Measurements from ENCODE around the gene KCNJ5.

The KCNJ5 gene

DNA sequence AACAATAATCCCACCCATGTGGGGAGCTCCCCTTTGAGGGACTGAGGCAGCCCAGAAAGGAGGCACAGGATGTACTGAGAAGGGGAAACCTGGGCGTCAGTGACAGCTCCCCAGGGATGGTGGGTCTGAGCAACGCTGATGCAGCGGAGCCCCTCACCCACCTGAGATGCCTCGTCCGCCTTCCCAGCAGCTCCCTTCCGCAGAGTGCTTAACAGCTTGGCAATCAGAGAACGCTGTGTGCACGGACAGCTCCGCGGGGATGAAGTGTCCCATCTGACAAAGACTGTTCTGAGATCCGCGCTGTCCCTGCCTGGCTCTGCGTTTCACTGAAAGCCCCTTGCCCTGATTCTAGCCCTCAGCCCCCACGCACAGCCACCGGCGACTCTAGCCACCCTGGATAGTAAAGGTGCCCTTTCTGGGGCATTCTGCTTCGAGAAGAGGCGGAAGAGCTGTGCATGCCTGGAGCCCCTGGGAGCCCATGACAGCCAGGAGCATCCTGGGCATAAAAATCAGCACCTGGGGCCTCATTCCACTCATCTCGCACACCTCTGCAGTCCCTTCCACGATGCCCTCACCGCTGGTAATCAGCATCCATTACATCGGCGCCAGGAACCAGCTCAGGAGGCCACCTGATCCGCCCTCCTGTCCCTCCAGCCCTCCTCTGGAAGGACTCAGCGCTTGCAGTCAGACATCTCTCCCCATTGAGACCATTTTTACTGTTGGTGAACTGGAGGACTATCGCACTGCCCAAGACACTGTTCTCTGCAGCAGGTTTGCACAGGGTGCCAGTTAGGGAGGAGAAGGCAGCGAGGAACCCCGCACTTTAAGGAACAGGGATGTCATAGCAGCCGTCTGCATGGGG lies 10.7 kb downstream of the KCNJ5 start:
- TF ChIP-seq TCF12 (IDR thresholded peaks at IDR 0.05; ENCODE audit: low read depth) (no peak), RAD21 (IDR thresholded peaks at IDR 0.05; ENCODE audit: low read depth) (no peak), CEBPB (IDR thresholded peaks at IDR 0.05) (no peak), ZBTB7A (IDR thresholded peaks at IDR 0.05; ENCODE audit: low read depth) (no peak), EGR1 (IDR thresholded peaks at IDR 0.05) (no peak), NFIC (IDR thresholded peaks at IDR 0.05) (no peak), CREB1 (IDR thresholded peaks at IDR 0.05; ENCODE audit: low read depth) (no peak), TEAD4 (IDR thresholded peaks at IDR 0.05) (no peak), EP300 (IDR thresholded peaks at IDR 0.05; ENCODE audit: borderline replicate concordance) (no peak), YY1 (IDR thresholded peaks at IDR 0.05; ENCODE audit: low read depth) (no peak), TAF1 (IDR thresholded peaks at IDR 0.05; ENCODE audit: low read depth) (no peak)
- TF ChIP-seq, protein P1, sequence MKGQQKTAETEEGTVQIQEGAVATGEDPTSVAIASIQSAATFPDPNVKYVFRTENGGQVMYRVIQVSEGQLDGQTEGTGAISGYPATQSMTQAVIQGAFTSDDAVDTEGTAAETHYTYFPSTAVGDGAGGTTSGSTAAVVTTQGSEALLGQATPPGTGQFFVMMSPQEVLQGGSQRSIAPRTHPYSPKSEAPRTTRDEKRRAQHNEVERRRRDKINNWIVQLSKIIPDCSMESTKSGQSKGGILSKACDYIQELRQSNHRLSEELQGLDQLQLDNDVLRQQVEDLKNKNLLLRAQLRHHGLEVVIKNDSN (IDR thresholded peaks at IDR 0.05), result no peak
- TF ChIP-seq, protein P2, sequence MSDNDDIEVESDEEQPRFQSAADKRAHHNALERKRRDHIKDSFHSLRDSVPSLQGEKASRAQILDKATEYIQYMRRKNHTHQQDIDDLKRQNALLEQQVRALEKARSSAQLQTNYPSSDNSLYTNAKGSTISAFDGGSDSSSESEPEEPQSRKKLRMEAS (IDR thresholded peaks at IDR 0.05), result no peak

DNA sequence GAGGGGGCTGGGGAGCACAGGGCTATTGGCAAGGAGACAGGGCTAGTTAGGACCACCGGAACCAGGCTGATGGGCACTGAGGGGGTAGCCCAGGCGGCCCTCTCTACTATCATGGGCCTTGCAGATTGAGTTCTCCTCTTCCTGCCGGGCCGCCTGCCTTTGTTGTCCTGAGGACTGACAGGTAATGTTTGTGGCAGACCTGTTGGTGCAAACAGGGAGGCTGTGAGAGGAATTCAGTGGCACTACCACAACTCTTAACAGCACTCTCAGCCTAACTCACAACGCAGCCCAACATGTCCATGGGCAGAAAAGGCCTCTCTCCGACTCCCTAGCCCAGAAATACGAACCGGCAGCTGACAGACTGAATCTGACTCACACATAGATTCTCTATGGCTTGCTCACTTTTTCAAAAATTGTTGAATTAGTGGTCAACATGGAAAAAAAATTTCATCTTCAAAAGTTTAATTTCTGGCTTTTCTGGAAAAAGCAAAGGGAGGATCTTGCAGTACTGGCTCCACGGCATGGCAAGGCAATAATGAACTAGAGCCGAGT lies 11.4 kb downstream of the KCNJ5 start:
- TF ChIP-seq CEBPB (IDR thresholded peaks at IDR 0.05) (no peak), CREB1 (IDR thresholded peaks at IDR 0.05; ENCODE audit: low read depth) (no peak), TEAD4 (IDR thresholded peaks at IDR 0.05) (no peak), TCF12 (IDR thresholded peaks at IDR 0.05; ENCODE audit: low read depth) (no peak), YY1 (IDR thresholded peaks at IDR 0.05; ENCODE audit: low read depth) (no peak), NFIC (IDR thresholded peaks at IDR 0.05) (no peak), EP300 (IDR thresholded peaks at IDR 0.05; ENCODE audit: borderline replicate concordance) (no peak), EGR1 (IDR thresholded peaks at IDR 0.05) (no peak), FOXM1 (IDR thresholded peaks at IDR 0.05; ENCODE audit: borderline replicate concordance, low read depth) (no peak), TAF1 (IDR thresholded peaks at IDR 0.05; ENCODE audit: low read depth) (no peak), ZBTB7A (IDR thresholded peaks at IDR 0.05; ENCODE audit: low read depth) (no peak), RAD21 (IDR thresholded peaks at IDR 0.05; ENCODE audit: low read depth) (no peak)
- TF ChIP-seq, protein P2 (IDR thresholded peaks at IDR 0.05), result no peak
- TF ChIP-seq, protein P3, sequence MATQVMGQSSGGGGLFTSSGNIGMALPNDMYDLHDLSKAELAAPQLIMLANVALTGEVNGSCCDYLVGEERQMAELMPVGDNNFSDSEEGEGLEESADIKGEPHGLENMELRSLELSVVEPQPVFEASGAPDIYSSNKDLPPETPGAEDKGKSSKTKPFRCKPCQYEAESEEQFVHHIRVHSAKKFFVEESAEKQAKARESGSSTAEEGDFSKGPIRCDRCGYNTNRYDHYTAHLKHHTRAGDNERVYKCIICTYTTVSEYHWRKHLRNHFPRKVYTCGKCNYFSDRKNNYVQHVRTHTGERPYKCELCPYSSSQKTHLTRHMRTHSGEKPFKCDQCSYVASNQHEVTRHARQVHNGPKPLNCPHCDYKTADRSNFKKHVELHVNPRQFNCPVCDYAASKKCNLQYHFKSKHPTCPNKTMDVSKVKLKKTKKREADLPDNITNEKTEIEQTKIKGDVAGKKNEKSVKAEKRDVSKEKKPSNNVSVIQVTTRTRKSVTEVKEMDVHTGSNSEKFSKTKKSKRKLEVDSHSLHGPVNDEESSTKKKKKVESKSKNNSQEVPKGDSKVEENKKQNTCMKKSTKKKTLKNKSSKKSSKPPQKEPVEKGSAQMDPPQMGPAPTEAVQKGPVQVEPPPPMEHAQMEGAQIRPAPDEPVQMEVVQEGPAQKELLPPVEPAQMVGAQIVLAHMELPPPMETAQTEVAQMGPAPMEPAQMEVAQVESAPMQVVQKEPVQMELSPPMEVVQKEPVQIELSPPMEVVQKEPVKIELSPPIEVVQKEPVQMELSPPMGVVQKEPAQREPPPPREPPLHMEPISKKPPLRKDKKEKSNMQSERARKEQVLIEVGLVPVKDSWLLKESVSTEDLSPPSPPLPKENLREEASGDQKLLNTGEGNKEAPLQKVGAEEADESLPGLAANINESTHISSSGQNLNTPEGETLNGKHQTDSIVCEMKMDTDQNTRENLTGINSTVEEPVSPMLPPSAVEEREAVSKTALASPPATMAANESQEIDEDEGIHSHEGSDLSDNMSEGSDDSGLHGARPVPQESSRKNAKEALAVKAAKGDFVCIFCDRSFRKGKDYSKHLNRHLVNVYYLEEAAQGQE (IDR thresholded peaks at IDR 0.05; ENCODE audit: low read depth), result no peak
- TF ChIP-seq, protein P1 (IDR thresholded peaks at IDR 0.05), result no peak

DNA sequence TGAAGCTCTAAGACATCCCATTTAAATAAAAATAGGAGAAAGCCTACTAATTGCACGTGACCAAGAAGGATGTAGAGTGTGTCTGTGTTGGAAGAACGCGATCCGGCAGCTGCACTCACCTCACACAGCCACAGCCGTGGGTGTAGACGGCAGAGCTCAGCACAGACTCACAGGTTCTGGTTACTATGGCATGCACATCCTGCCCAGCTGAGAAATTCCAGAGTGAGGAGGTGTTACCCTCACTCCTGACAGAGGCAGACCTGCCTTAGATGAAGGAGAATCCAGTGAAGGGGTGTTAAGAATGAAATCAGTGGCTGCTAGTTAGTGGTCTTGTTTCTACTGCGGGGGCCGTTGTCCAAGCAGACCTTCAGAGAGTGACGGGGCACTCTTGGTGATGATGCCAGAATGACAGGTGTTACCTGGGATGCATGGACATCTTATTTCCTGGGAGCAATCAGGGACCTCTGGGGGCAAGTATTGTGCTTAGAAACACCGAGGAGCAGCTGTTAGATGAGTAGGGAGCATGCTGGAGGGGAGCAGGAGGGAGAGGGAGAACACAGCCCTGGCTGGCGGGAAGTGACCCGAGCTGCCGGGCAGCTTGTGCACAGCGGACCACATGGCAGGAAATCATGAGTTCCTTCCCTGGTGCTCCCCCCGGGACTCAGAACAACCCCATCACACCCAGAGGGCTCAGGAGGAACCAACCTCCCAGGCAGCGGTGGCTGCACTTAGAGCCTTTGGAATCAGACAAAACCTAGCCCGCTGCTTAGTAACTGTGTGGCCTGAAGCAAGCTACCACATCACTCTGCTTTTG lies 12.3 kb downstream of the KCNJ5 start:
- peak; percentile 42; the same call in 1 of the 2 replicates for TF ChIP-seq TEAD4 (IDR thresholded peaks at IDR 0.05)
- TF ChIP-seq YY1 (IDR thresholded peaks at IDR 0.05; ENCODE audit: low read depth), result no peak

DNA sequence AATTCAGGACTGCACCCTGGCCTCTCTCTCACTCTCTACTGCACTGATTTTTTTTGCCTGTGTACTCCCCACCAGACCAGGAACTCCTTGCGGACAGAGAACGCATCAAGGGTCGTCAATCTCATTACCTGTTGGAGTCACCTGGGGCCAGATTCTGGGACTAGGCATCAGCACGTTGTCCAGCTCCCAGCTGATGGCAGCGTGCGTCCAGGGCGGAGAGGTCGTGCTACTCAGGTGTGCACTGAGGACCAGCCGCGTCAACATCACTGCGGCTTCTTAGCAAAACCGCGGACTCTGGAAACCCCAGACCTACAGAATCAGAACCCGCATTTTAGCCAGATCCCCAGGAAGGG lies 13.1 kb downstream of the KCNJ5 start:
- TF ChIP-seq CEBPB (IDR thresholded peaks at IDR 0.05) (no peak), EGR1 (IDR thresholded peaks at IDR 0.05) (no peak)

DNA sequence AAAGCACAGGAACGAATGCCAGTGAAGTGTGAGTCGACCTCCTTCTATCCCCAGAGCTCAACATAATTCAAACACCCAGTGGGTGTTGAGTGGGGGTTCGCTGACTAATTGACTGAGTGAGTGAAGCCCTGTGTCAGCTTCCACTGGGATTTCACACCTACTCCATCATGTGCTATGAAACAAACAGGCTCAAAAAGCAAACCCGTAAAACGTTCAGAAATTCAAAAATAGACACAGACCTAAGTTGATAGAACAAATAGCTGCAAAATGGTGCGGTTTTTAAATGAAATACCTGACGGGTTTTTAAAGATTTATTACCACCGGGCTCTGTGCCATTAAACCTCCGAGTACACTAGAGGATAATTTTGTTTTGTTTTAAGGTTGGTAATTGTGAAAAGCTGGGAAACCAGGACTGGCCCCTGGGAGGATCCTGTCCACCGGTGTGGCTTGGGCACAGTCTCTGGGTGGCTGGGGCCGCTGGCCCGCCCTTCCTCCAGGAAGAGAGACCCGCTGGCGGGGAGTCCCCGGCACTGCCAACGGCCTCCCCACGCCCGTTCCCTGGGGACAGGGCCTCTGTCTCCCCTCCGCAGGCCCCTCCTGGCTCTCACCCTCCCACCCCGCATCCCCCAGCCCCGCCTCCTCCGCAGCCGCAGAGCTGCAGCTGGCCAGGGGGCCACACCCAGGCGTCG lies 13.6 kb downstream of the KCNJ5 start:
- TF ChIP-seq ZBTB7A (IDR thresholded peaks at IDR 0.05; ENCODE audit: low read depth) (no peak), EP300 (IDR thresholded peaks at IDR 0.05; ENCODE audit: borderline replicate concordance) (peak; percentile 21; the same call in 1 of the 2 replicates), YY1 (IDR thresholded peaks at IDR 0.05; ENCODE audit: low read depth) (no peak), FOXM1 (IDR thresholded peaks at IDR 0.05; ENCODE audit: borderline replicate concordance, low read depth) (peak; percentile 35; the same call in 1 of the 2 replicates), EGR1 (IDR thresholded peaks at IDR 0.05) (no peak), NFIC (IDR thresholded peaks at IDR 0.05) (peak; percentile 57; the same call in 1 of the 2 replicates), CEBPB (IDR thresholded peaks at IDR 0.05) (no peak), TAF1 (IDR thresholded peaks at IDR 0.05; ENCODE audit: low read depth) (no peak), TCF12 (IDR thresholded peaks at IDR 0.05; ENCODE audit: low read depth) (no peak), TEAD4 (IDR thresholded peaks at IDR 0.05) (no peak), CREB1 (IDR thresholded peaks at IDR 0.05; ENCODE audit: low read depth) (no peak), RAD21 (IDR thresholded peaks at IDR 0.05; ENCODE audit: low read depth) (no peak)
- TF ChIP-seq, protein P3 (IDR thresholded peaks at IDR 0.05; ENCODE audit: low read depth), result no peak
- TF ChIP-seq, protein P1 (IDR thresholded peaks at IDR 0.05), result no peak
- TF ChIP-seq, protein P2 (IDR thresholded peaks at IDR 0.05), result peak; percentile 32
